Measurements from ENCODE around the gene PYGM. TPM values are rescaled to one million over a fixed set of nuclear protein-coding genes. Genes with fewer than 3 reads are reported as not detected.

The PYGM gene
- 10 to 100 TPM in 1 of 2 donors, 1 to 10 TPM in 1; 8.0 to 22.4 TPM for total RNA-seq

DNA sequence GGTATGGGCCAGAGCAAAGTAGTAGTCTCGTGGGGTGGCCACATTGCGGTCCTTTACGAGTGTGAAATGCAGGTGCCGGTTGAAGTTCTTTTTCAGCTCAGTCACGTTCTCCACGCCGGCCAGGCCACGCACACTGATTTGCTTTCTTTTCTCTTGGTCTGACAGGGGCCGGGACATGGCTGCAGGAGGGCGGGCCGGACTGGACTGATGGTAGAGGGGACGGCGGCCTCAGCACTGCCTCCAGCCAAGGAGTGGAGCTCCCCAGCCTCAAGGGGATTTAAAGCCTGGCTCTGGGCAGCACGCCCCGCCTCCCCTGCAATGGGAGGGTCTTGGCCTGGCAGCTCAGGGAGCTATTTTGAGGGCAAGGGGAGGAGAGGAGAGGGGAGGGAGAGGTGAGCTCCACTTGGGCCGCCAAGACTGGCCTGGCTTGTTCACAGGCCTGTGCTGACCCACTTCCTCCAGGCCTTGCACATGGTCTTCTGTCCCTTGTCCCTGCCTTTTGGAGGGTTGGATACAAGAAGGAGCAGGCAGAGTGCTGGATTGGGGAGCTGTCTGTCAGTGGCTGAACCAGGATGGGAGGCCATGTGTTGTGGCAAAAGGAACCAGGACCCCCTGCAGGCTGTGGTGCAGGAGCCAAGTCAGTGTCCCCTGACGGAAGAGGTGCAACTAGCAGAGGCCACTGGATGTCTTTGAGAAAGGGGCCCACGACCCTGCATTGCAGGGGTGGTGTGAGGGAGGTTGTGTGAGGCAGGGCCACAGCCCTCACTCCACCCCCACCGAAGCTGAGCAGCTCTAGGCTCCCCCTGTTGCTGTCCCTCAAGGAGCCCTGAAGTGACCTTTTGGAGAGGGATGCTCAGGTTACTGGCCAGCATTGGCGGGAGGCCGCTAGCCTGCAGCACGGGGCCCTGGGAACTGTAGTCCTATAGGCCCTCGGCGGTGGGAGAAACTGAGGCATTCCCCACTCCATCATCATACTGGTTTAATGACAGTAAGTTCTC is at the start of gene PYGM:
TSS of gene PYGM (minus strand) at position 253 of the 998 bp plus-strand sequence. CDS start at position 177, 76 bp downstream.
- Histone ChIP-seq H3K9me3 (no peaks in the 10 kb centered on the region), H3K36me3 (no peaks in the 10 kb centered on the region), H3K27me3 (replicated peaks; ENCODE audit: insufficient read depth) (no peaks in the 10 kb centered on the region), H3K4me3 (peak within 1 kb of the TSS in 1 of 2 donors; percentile 3), H3K4me1 (replicated peaks) (peaks cover 6% of the 10 kb centered on the region), H3K27ac (peak within 1 kb of the TSS; percentile 48 to 62)
- TF ChIP-seq POLR2AphosphoS5 (IDR thresholded peaks at IDR 0.05) (peak; percentile 31), POLR2A (IDR thresholded peaks at IDR 0.05) (no peak)
- TF ChIP-seq, protein P1, sequence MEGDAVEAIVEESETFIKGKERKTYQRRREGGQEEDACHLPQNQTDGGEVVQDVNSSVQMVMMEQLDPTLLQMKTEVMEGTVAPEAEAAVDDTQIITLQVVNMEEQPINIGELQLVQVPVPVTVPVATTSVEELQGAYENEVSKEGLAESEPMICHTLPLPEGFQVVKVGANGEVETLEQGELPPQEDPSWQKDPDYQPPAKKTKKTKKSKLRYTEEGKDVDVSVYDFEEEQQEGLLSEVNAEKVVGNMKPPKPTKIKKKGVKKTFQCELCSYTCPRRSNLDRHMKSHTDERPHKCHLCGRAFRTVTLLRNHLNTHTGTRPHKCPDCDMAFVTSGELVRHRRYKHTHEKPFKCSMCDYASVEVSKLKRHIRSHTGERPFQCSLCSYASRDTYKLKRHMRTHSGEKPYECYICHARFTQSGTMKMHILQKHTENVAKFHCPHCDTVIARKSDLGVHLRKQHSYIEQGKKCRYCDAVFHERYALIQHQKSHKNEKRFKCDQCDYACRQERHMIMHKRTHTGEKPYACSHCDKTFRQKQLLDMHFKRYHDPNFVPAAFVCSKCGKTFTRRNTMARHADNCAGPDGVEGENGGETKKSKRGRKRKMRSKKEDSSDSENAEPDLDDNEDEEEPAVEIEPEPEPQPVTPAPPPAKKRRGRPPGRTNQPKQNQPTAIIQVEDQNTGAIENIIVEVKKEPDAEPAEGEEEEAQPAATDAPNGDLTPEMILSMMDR (IDR thresholded peaks at IDR 0.05) = no peak
- DNase-seq (ENCODE audit: low spot score) = no peak
- WGBS = 41% methylated on average over 24 of the region's 24 CpGs
- intact Hi-C loops (cut with DNase I) = no loop called here

DNA sequence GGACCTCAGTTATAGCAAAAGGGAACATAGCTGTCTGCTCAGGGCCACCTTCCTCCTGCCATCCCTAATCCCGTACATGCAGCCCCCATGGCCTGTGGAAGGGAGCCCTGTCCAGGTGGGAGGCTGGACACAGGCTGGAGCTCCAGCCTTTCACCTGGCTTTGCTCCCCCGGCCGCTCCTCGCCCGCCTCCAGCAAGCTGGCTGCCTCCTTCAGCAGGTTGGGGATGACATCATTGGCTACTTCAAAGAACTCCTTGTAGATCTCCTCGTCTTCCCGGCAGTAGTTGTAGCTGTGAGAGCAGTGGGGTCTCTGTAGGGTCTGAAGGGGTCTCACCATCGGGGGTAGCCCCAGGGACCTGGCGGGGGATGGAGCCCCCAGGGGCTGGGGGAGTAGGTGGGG is 45.7 kb upstream of the PYGM start:
- H3K27me3 ChIP-seq (replicated peaks; ENCODE audit: insufficient read depth) = no peaks in the 10 kb centered on the region
- H3K9me3 ChIP-seq = no peaks in the 10 kb centered on the region
- TF ChIP-seq, protein P1 (IDR thresholded peaks at IDR 0.05) = no peak
- TF ChIP-seq POLR2AphosphoS5 (IDR thresholded peaks at IDR 0.05) (no peak), POLR2A (IDR thresholded peaks at IDR 0.05) (no peak)
- H3K4me1 ChIP-seq (replicated peaks) = peaks cover 7% of the 10 kb centered on the region
- no peak overlapping the region for H3K27ac ChIP-seq
- DNase-seq (ENCODE audit: low spot score) = no peak
- WGBS = 92% methylated on average over 9 of the region's 9 CpGs
- H3K36me3 ChIP-seq = peaks cover 0 to 4% of the 10 kb centered on the region in 2 donors
- intact Hi-C loops (cut with DNase I) = no loop called here
- no peak overlapping the region for H3K4me3 ChIP-seq

DNA sequence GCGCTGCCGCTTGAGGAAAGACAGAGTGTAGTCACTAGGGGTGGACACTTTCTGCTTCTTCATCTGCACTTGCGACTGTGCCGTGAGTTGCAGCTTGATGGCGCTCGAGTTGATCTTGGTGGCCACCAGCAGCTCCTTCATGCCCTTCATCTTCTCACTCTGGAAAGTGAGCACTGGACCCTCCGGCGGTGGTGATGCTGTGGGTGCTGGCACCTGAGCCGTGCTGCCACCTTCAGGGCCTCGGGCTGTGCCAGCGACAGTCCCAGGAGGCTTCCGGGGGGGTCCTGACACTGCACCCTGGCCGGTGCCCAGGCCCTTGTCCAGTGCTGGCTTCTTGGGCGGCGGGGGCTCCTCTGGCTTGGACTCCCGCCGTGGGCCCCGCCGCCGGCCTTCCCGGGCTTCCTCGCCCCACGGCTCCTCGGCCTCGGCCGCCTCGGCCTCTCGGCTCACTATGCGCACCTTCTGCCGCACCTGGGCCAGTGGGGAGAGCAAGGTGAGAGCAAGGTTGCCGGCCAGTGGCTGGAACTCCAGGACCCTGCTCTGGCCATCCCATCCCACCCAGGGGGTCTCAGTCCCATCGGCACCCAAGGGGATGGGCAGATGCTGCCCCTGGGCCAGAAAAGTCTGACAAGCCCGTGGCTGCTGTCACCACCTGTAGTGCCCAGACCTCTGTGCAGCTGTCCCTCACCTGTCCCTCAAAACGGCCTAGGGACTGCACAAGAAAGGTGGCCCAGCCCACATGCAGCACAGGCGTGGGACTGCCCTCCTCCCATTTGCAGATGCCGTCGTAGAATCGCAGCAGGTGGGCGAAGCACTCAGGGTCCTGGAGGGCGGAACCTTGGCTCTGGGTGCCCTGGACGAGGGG is 44.8 kb upstream of the PYGM start:
- Histone ChIP-seq H3K27ac (peak overlapping the region; percentile 77 to 90), H3K9me3 (no peaks in the 10 kb centered on the region), H3K27me3 (replicated peaks; ENCODE audit: insufficient read depth) (no peaks in the 10 kb centered on the region), H3K36me3 (peaks cover 0 to 4% of the 10 kb centered on the region in 2 donors), H3K4me1 (replicated peaks) (peaks cover 7% of the 10 kb centered on the region), H3K4me3 (no peak overlapping the region)
- no peak for DNase-seq (ENCODE audit: low spot score)
- TF ChIP-seq, protein P1 (IDR thresholded peaks at IDR 0.05) = no peak
- TF ChIP-seq POLR2AphosphoS5 (IDR thresholded peaks at IDR 0.05) = no peak
- TF ChIP-seq POLR2A (IDR thresholded peaks at IDR 0.05) = no peak
- intact Hi-C loops (cut with DNase I) = no loop called here
- WGBS = 92% methylated on average over 35 of the region's 41 CpGs

DNA sequence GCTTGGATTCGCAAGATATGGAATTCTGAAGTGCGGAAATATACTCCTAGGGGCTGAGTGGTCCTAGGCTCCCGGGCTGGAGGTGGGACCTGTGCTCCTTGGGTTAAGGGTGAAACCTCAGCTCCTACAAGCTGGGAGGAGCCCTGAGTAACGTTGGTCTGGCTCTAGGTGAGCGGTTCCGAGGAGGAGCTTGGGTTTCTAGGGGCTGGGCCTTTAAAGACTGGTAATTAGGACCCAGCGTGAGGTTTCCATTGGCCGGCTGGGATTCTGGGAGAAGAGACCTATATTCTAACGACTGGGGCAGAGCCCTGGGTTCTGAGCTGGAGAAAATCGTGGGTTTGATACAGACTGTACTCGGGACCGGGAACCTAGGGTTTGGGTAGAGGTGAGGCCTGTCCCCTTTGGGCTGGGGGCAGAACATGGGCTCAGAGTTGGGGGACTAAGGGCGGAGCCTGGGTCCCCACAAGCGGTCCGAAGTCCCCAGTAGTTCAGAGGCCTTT is 44.1 kb upstream of the PYGM start:
- WGBS = 36% methylated on average over 15 of the region's 15 CpGs
- no peaks in the 10 kb centered on the region for H3K9me3 ChIP-seq
- no peaks in the 10 kb centered on the region for H3K27me3 ChIP-seq (replicated peaks; ENCODE audit: insufficient read depth)
- H3K4me3 ChIP-seq = peak overlapping the region; percentile 57 to 58
- intact Hi-C loops (cut with DNase I) = loop anchor here (2.0 kb wide), 1 partner anchor 29 kb away; no protein-coding TSS in a partner anchor
- peaks cover 7% of the 10 kb centered on the region for H3K4me1 ChIP-seq (replicated peaks)
- no peak for DNase-seq (ENCODE audit: low spot score)
- peak overlapping the region; percentile 77 to 90 for H3K27ac ChIP-seq
- TF ChIP-seq, protein P1 (IDR thresholded peaks at IDR 0.05) = no peak
- no peak for TF ChIP-seq POLR2AphosphoS5 (IDR thresholded peaks at IDR 0.05)
- TF ChIP-seq POLR2A (IDR thresholded peaks at IDR 0.05) = no peak
- peaks cover 0 to 4% of the 10 kb centered on the region in 2 donors for H3K36me3 ChIP-seq

Measured in prostate gland (tissue), 2 donors.